Activated naive CD4-positive, alpha-beta T cell treated with Interleukin-2 at 50 U/mL for 16 hours (primary cell): Measurements from ENCODE around the gene LAMA3.
A peak's percentile ranks its signal among the peaks of the same experiment; 100 is the strongest.

ENCODE experiments used
- DNase-seq: peaks from one replicate; pipeline ENCODE4 v3.0.0-alpha.2; 2020

The LAMA3 gene, protein sequence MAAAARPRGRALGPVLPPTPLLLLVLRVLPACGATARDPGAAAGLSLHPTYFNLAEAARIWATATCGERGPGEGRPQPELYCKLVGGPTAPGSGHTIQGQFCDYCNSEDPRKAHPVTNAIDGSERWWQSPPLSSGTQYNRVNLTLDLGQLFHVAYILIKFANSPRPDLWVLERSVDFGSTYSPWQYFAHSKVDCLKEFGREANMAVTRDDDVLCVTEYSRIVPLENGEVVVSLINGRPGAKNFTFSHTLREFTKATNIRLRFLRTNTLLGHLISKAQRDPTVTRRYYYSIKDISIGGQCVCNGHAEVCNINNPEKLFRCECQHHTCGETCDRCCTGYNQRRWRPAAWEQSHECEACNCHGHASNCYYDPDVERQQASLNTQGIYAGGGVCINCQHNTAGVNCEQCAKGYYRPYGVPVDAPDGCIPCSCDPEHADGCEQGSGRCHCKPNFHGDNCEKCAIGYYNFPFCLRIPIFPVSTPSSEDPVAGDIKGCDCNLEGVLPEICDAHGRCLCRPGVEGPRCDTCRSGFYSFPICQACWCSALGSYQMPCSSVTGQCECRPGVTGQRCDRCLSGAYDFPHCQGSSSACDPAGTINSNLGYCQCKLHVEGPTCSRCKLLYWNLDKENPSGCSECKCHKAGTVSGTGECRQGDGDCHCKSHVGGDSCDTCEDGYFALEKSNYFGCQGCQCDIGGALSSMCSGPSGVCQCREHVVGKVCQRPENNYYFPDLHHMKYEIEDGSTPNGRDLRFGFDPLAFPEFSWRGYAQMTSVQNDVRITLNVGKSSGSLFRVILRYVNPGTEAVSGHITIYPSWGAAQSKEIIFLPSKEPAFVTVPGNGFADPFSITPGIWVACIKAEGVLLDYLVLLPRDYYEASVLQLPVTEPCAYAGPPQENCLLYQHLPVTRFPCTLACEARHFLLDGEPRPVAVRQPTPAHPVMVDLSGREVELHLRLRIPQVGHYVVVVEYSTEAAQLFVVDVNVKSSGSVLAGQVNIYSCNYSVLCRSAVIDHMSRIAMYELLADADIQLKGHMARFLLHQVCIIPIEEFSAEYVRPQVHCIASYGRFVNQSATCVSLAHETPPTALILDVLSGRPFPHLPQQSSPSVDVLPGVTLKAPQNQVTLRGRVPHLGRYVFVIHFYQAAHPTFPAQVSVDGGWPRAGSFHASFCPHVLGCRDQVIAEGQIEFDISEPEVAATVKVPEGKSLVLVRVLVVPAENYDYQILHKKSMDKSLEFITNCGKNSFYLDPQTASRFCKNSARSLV (N-terminal part only)

DNA sequence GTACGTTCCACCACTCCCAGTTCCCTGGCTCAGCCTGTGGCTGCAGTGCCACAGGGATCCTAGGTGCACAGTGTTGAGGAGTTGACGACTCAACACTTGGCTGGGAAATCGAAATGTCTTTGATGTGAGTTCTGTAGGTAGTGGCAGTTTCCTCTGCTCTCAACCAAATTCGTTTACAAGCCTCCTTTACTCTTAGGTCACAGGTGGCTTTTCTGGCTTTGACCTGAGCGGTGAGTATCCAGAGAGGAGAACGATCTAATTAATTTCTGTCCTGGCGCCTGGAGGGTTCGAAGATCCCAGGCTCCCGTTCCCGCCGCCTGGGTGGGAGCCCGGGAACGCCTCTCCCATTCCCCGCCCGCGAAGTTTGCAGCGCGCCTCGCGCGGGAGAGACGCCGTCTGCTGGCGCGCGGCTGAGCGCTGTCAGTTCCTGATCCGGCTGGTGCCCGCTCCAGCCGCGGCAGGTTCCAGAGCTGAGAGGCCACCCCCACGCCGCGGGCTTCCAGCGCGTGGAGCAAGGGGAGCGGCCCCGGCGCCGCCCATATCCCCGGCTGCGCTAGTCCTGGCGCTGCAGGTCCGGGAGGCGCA lies at the start of gene LAMA3:
Gene LAMA3, plus strand, starts transcription at position 423 of the 585 bp plus-strand sequence. CDS start 231 bp downstream, outside the sequence.
- DNase-seq, result peak; percentile 37

DNA sequence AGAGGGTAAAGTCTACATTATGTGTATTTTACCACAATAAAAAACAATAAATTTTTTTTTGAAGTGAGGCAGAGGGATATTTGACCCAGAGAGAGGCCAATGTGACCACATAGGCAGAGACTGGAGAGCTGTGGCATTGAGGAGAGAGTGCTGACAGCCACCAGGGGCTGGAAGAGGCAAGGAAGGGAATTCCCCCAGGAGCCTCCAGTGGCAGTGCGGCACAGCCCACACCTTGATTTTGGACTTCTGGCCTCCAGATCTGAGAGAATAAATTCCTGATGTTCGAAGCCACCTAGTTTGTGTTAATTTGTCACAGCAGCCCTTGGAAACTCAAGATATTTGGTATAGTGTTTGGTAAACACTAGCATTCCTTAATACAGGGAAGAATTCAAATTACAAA lies 49.2 kb upstream of the LAMA3 start:
- no peak for DNase-seq

DNA sequence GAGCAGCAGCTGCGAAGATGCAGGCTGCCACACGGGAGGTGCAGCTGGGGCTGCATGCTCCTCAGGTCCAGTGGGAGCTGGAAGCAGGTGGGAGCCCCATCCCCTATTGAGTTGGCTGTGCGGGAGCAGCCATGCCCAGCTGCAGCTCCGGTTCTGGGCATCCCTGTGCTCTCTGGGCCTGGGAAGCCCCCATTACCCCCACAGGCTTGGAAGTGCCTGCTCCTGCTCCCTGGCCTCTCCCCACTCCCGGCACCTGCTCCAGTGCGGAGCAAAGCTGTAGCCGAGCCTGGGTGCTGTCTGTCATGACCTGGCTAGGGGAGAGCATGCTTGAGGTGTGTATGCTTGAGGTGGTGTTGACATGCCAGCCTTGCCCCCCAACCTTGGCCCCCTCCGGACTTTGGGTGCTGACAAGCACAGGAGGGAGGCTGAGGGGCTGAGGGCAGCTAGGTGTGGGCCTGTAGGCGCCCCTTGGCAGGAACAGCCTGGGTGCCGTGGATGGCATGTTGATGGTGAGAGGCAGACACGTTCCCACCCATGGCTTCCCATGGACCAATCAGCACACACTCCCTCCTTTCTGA lies 48.0 kb upstream of the LAMA3 start:
- DNase-seq, result no peak

DNA sequence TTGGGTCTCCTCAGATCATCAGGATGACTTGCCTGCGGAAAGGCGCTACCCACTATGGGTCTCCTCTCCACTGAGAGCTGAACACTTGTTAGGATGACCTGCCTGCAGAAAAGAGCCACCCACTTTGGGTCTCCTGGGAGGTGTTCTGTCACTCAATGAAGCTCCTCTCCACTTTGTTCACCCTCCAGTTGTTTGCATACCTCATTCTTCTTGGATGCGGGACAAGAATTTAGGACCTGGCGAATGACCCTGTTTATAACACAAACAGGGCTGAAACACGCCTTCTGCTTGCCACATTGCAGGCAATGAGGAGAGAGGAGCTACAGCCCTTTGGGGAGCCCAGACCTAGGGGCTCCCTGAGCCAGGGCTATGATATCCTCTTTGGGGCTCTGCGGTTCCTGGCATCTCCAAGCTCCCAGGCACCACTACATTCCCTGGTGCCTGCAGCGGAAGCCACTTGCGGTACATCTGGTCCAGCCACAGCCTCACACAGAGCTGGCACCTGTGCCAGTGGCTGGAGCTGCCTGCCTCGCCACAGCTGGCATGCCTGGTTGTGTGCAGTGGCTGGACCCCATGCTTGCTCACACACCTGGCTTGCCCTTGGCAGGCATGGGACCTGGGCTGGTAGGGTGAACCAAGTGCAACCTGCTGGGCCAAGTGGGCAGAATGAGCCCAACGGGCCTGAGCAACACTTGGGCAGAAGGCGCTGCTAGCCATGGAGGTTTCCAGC lies 47.2 kb upstream of the LAMA3 start:
- DNase-seq, result no peak

DNA sequence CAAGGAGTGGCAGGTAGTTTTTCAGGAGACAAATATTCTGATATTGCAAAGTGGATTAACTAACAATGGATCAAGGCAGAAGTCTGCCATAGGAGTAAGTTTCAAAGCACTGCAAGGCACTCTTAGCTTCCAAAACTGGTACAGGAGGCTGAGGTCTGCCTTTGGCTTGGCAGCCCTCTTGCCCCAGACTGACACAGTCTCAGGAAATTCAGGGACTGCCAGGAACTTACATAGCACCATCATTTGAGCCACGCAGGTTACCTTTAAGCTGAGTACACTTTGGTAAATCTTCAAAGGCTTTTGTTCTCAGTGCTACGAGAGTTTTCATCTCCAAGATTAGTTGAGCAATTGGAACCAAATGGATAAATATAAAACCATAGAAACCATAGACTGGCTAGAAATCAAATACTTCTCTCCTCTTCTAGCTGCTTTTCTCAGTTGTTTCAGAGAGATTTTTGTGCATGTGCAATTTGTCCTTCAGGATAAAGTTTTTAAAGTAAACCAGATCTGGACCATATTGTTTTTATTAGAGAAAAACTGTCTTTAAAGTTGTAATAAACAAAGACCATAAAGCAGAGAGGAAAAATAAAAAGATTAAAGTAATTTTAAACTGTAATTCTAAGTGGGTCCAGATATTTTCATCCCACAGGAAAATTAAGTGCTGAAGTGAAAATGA lies 45.3 kb upstream of the LAMA3 start:
- no peak for DNase-seq

DNA sequence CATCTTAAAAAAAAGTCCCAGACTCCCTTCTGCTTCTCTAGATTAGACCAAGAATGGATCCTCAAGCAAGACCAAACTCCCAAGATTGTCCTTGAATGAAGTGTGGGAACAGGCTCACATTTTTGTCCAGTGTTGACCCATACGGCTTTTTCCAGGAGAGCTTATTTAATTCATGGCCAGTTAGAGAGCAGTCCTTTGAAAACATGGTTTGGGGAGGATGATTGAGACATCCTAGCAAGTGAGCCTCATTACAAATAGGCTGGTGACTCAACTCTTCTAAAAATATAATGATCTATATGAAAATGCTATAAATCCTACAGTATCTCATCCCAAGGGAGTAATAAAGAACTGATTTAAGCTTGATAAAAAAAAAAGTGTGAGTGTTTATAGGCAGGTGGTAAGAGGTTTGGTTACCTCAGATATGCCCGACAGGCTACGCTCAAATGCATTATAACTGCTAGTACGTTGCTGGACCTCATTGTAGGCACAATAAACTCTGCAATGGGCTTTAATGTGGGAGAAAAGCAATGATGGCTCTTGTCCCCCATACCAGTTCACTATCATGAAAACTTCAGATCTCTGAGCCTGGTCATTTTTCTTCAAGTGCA lies 43.6 kb upstream of the LAMA3 start:
- DNase-seq, result no peak

DNA sequence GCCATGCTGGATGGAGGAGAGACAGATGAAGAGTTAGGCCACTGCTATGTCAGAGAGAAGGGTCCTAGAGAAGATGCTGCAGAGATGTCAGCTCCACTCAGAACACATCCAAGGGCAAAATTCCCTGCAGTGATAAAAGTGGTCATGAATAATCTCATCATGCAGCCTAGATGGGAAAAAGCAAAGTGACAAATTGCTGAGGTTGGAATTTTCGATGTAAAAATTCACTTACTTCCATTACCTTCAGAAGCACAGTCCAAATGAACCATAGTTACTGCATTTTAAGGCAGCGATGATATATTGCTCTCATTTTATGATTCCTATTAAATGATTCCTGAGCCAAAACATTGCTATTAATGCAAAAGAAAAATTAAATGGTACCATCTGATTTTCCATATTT lies 43.0 kb upstream of the LAMA3 start:
- DNase-seq, result no peak

DNA sequence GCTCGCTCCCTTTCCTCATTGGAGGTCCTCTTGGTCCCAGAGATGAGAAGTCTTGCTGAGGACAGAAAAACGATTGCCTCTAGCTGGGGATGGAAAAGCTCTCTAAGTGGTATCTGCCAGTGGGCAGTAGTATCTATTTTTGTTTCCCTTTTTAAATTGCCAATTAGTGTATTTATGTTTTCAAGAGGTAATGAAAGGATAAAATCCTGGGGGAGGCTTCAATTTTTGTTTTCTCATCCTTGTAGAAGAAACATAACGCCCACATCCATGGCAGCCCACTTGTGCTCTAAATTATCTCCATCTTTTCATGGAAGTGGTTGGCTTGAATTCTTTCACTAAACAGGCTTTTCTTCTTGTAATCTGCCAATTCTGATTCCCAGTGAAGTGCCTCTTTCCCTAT lies 40.8 kb upstream of the LAMA3 start:
- no peak for DNase-seq

DNA sequence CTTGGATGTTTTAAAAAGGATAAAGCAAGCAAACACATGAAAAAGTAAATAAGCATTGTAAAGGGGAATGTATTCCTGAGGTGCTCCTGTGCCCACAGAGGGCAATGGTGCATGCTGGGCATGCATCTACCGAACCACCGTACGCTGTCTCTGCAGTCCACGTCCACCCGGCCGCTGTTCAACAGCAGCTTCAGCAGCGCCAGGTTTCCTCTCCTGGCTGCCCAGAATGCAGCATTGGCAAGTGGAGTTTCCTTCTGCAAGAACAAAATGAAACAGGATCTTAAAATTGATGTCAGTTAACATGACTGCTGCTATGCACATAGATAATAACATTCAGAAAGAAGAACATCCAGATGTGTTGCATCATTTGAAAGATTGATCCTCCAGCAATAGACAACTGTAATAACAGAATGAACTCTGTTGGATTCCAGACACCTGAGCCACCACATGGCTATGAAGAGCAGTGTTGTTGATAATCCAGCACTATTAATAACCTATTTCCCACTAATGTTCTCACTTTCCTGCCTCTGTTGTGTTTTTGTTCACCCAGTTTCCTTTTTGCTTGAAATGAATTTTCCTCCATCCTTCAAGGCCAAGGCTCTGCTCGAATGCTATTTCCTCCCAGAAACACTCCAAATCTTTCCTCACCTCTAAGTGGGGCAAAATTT lies 40.2 kb upstream of the LAMA3 start:
- no peak for DNase-seq

DNA sequence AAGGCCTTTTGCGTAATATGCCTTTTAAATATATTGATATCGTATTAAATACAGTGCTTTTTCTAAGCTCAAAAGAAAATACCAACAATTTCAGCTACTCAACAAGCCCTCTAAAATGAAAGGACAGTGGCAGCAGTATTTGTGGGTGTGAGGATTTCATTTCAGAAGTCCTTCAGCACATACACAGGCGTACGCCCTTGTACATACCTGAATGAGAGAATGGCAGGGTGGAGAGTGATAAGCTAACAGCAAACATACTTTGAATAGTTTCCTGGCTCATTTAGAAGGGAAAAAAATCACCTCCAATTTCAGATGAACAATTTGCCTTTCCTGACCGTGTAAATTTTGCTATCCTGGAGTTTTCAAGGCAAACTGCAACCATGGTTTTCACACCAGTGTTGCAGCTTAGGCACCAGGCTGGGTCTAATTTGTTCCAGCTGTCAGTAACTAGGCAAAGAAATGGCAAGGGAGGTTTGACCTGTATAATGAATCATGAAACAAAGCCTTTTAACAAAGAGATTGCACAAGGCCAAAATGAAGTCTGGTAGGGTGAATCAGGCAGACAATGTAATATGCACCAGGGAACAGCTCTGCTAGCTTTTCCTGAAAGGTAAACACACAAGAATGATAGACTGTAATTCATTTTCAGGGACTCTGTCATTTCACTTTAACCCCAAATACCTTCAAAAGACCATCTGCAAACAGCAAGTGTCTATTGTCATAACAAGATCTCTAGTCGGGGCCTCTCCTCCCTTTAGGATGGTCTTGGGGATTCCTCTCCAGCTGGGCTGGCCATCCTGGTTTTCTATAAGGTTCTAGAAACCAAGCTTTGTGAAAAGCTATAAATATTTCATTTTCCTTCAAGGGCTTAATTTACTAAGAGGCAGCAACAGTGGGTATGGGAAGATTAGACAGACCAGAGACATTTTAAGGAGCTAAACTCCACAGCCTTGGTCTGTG lies 38.0 kb upstream of the LAMA3 start:
- no peak for DNase-seq

DNA sequence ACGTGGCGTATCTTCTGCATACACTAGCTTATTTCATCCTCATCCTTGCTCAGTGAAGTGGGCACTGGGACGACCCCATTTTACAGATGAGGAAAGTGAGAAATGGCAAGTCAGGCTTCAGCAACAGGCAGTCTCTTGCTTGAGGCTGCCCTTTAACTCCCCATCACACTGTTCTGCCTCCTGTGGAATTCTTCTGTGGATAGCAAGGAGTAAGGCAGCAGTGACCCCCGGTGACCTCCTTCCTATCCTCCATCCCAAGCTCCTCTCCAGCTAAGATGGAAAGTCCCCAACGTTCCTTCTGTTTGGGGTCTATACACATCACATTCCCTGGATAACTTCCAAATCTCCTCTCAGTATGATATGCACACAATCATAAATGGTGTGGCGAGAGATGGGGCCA lies 37.0 kb upstream of the LAMA3 start:
- DNase-seq, result no peak

DNA sequence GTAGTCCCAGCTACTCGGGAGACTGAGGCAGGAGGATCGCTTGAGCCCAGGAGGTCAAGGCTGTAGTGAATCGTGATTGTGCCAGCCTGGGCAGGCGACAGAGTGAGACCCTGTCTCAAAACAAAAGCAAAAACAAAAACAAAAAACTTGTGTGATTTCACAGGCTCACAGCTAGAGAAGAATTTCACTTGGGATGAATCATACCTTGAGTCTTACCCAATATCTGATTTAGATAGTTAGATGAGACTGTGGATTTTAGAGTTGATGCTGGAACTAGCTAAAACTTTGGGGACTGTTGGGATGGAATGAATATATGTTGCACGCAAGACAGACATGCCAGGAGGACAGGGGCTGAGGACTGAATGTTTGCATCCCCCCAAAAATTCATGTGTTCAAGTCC lies 31.0 kb upstream of the LAMA3 start:
- no peak for DNase-seq

DNA sequence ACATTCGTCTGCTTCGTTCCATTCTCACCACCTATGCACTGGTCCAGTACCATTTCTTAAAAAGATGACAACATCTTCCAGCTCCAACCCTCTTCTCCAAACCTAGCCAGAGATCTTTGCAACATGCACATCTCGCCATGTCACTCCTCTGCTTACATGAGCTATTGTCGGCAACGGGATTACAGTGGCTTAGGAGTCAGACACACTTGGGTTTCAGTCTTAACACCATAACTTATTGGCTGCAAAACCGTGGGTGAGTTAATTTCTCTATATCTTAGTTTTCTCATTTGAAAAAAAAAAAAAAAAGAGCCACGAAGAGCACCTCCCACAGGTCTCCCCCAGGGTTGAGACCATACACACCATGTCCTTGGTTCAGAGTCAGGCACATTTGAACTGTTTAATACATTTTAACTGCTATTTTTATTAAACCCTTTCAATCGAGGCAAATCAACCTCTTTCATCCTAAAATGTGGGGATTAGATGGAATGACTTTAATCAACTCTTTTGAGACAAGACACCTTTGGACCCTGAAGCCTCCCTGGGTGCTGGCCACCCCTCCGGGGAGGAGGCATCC lies 27.4 kb upstream of the LAMA3 start:
- no peak for DNase-seq

DNA sequence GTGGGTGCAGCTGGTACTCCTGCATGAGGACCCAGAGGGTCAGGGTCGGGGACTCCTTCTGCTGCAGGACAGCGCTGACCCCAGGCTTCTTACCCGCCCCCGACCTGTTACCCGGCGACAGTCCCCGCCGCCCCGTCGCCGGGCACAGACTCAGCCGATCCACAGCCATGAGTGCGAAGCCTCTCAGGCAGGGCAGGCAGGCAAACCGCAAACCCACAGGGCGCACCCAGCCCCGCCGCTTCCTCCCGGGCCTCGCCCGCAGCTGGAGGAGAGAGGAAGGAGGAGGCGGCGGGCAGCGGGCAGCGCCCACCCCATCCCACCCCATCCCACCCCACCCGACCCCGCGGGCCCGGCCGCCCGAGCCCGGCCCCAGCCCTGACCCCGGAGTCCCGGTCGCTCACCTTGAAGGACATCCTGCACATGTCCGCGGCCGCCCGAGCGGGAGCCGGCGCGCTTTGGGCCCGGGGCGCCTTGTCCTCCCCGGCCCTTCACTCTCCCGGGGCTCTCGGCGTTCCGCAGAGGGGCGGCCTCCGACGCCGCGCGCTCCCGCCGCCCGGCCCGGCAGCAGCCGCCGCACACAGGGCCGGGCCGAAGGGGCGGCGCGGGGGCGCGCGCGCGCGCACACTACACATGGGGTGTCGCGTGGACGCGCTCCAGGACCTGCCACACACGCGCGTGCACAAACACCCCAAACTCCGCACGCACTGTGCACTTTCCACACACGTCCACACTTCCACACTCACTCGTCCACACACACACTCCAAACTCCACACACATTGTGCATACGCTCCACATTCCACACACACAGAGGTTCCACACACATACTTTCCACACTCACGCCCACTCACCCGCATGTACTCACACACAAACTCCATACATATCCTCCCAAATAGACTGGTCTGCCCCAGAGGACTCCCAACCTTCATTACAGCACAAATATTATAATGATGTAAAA lies 26.7 kb upstream of the LAMA3 start, which contains the start of gene ANKRD29:
Gene ANKRD29, minus strand, starts transcription at position 603 of the 955 bp plus-strand sequence. Its CDS starts 181 bp downstream, at position 422.
- peak; percentile 50 for DNase-seq

DNA sequence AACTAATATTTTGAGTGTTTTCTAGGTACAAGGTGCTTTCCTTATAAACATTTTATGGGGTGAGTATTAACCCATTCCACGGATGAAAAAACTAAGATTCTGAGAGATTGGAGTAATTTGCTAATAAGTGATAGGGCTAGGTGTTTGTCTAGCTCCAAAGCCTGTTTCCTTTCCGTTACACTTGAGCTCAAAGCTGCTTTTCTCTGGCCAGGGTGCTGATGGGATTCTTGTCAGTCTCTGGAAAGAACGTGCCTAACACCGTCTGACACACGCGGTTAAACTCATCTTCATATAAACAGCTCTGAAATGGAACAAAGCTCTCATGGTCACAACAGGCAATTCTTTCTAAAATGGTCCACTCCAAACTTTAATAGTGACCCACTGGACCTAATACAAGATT lies 24.6 kb upstream of the LAMA3 start:
- no peak for DNase-seq

DNA sequence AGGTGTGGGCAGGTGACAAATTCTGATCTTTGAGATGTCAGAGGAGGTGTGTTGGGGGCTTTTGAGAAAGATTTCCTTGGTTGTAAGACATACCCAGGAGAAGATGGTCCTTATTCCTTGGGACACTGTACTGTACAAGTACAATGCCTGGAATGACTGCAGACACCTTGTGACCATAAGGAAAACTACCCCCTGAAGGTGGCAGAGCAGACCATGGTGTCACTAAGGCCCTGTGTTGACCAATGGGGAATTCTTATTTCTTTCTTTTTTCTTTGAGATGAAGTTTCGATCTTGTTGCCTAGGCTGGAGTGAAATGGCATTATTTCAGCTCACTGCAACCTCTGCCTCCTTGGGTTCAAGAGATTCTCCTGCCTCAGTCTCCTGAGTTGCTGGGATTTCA lies 22.1 kb upstream of the LAMA3 start:
- DNase-seq, result no peak

DNA sequence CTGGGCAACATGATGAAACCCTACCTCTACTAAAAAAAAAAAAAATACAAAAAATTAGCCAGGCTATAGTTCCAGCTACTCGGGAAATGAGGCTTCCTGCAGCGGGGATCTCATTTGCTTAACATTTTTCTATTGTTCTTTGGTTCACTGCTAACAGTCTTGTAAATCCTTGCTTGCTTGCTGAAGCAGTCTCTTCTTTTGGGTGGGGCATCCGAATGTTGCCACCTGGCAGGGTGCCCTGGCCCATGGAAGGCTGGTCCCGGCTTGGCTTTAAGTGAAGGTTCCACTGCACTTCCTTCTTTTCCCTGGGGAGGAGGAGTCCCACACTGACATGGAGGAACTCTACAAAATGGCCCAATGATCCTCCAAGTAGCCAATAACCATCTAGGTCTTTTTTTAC lies 20.5 kb upstream of the LAMA3 start:
- DNase-seq, result no peak
